Measurements from ENCODE around the gene SVOPL. TPM values are rescaled to one million over a fixed set of nuclear protein-coding genes. Genes with fewer than 3 reads are reported as not detected.

SVOPL gene
- total RNA-seq, 1 donor from 2014 or later = under 0.01 TPM

GRCh38 chr7:138584283-138584682 lies 116.9 kb downstream of the SVOPL start:
- no peak for FAIRE-seq
- Histone ChIP-seq H3K27me3 (ENCODE audit: control insufficient read depth, insufficient read depth, low read length) (no peaks in the 10 kb centered on the region), H3K36me3 (ENCODE audit: control insufficient read depth, insufficient read depth, low read length) (peaks cover 2% of the 10 kb centered on the region), H3K4me3 (ENCODE audit: low read depth, low read length) (no peak overlapping the region)
- no peak for DNase-seq (ENCODE audit: low read depth)
- TF ChIP-seq CTCF (IDR thresholded peaks at IDR 0.05; ENCODE audit: insufficient read depth, low read length, severe bottlenecking) = no peak

- no peaks in the 10 kb centered on the region for H3K27me3 ChIP-seq (ENCODE audit: control insufficient read depth, insufficient read depth, low read length)
- TF ChIP-seq CTCF (IDR thresholded peaks at IDR 0.05; ENCODE audit: insufficient read depth, low read length, severe bottlenecking) = no peak
- DNase-seq (ENCODE audit: low read depth) (no peak), FAIRE-seq (no peak)
- H3K4me3 ChIP-seq (ENCODE audit: low read depth, low read length) = no peak overlapping the region
- peaks cover 4% of the 10 kb centered on the region for H3K36me3 ChIP-seq (ENCODE audit: control insufficient read depth, insufficient read depth, low read length)
Measured at GRCh38 chr7:138581065-138581464, 120.1 kb downstream of the SVOPL start.

- DNase-seq (ENCODE audit: low read depth) (no peak), FAIRE-seq (no peak)
- TF ChIP-seq CTCF (IDR thresholded peaks at IDR 0.05; ENCODE audit: insufficient read depth, low read length, severe bottlenecking) = no peak
- no peaks in the 10 kb centered on the region for H3K27me3 ChIP-seq (ENCODE audit: control insufficient read depth, insufficient read depth, low read length)
- no peak overlapping the region for H3K4me3 ChIP-seq (ENCODE audit: low read depth, low read length)
- H3K36me3 ChIP-seq (ENCODE audit: control insufficient read depth, insufficient read depth, low read length) = peaks cover 4% of the 10 kb centered on the region
Measured at GRCh38 chr7:138579671-138580070, 121.5 kb downstream of the SVOPL start.

- no peak for DNase-seq (ENCODE audit: low read depth)
- TF ChIP-seq CTCF (IDR thresholded peaks at IDR 0.05; ENCODE audit: insufficient read depth, low read length, severe bottlenecking) = no peak
- Histone ChIP-seq H3K36me3 (ENCODE audit: control insufficient read depth, insufficient read depth, low read length) (peaks cover 4% of the 10 kb centered on the region), H3K4me3 (ENCODE audit: low read depth, low read length) (no peak overlapping the region), H3K27me3 (ENCODE audit: control insufficient read depth, insufficient read depth, low read length) (no peaks in the 10 kb centered on the region)
- FAIRE-seq = no peak
Measured at GRCh38 chr7:138579136-138579535, 122.0 kb downstream of the SVOPL start.

- H3K4me3 ChIP-seq (ENCODE audit: low read depth, low read length) = no peak overlapping the region
- no peak for FAIRE-seq
- H3K27me3 ChIP-seq (ENCODE audit: control insufficient read depth, insufficient read depth, low read length) = no peaks in the 10 kb centered on the region
- no peak for TF ChIP-seq CTCF (IDR thresholded peaks at IDR 0.05; ENCODE audit: insufficient read depth, low read length, severe bottlenecking)
- peaks cover 4% of the 10 kb centered on the region for H3K36me3 ChIP-seq (ENCODE audit: control insufficient read depth, insufficient read depth, low read length)
- no peak for DNase-seq (ENCODE audit: low read depth)
Measured at GRCh38 chr7:138575897-138576428, 125.2 kb downstream of the SVOPL start.

- Histone ChIP-seq H3K36me3 (ENCODE audit: control insufficient read depth, insufficient read depth, low read length) (peaks cover 2% of the 10 kb centered on the region), H3K4me3 (ENCODE audit: low read depth, low read length) (no peak overlapping the region), H3K27me3 (ENCODE audit: control insufficient read depth, insufficient read depth, low read length) (no peaks in the 10 kb centered on the region)
- DNase-seq (ENCODE audit: low read depth) = no peak
- no peak for TF ChIP-seq CTCF (IDR thresholded peaks at IDR 0.05; ENCODE audit: insufficient read depth, low read length, severe bottlenecking)
- no peak for FAIRE-seq
Measured at GRCh38 chr7:138573741-138574140, 127.4 kb downstream of the SVOPL start.
